ENCODE measurements around the gene FOSL2.

Gene FOSL2

DNA sequence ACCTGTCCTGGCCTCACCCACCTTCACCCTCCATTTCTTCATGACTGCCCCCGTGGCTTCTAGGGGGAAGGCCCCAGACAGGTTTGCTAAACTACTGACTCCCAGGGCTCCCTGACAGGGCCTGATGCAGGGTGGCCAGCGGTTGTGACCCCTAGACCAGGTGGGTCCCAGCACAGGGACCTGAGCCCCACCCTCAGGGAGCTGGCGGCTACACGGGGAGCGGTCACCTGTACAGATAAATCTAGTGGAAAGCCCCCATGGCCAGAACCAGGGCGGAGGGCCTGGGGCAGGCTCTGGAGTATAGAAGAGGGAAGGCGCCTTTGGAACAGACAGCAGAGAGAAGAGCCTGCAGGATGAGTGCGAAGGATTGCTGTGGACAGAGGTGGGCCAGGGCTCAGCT, 60.7 kb downstream of the FOSL2 start:
- no peak for DNase-seq

DNA sequence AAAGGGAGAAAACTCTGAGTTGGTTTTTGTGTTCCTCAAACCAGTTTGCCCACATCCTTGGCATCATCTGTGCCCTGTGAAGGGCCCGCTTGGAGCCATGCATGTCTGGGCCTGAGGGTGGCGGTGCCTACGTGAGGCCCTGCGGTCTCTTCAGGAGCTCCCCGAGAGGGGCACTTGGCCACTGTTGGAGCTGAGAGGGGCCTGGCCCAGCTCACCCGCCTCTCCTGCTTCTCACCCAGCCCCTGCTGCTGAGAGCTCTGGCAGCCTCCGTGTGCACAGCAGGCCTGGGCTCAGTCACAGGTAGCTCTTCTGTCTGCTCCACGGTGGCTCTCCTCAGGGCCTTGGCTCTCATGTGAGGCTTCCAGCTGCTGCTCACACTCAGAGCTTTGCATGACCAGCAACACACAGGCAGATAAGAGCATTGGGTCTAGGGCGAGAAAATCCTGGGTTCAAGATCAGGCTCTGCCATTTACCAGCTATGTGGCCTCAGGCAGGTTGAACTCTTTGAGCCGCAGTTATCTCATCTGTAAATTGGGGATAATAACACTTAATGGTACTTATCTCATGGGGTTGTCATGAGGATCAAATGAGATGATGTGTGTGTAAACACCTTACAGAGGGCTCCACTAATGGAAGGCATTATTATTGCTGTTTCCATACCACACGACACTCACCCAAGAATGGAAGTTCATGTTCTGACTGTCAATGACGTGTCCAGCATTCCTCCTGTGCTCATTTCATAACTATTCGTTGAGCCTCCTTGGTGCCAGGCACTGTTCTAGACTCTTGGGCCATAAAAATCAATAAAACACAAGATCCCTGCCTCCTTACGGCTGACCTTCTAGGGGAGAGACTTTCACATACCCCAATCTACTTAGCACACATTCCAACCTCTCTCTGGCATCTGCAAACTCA, 61.6 kb downstream of the FOSL2 start:
- DNase-seq = no peak

DNA sequence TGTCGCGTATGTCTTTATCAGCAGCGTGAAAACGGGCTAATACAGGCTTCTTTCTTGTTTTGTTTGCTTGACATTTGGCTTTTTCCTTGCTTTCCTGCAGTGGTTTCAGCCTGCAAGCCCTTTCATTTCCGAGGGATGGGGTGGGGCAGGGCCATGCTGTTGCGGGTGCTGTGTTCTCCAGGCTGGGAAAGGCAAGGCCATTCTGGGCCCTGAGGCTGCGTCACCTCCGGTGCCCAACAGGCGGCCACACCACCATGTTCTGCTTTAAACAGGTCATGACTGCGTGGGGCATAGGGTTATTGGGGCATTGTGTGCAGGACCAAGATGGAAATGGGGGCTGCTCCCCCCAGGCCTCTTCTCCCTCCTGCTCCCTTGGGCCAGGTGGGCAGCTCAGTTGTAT, 64.6 kb downstream of the FOSL2 start:
- DNase-seq = no peak

DNA sequence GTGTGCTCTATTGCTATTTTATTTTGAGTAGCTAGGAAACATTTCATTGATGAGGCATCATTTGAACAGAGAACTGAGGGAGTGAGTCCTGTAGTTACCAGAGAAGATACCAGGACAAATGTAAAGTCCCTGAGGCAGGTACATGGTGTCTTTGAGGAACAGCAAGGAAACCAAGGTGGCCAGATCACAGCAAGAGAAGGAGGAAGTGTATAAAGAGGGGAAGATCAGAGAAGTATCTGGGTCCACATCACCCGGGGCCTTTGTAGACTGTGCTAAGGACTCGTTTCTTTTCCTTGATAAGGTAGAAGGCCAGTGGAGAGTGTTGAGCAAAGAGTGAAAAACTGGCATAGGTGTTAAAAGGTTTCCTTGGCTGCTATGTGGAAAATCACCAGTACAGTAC, 68.4 kb downstream of the FOSL2 start:
- no peak for DNase-seq

DNA sequence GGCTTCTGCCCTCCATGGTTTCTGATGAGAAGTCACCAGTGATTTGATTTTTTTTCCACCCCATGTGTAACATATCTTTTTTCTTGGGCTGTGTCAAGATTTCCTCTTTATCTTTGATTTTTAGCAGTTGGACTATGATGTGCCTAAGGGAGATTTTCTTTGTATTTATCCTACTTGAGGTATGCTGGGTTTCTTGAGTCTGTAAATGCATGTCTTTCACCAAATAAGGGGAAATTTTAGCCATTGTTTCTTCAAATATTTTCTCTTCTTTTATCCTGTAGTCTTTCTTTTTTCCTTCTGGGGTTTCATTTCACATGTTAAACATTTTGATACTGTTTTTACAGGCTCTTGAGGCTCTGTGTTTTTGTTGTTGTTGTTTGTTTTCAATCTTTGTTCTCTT, 69.5 kb downstream of the FOSL2 start:
- no peak for DNase-seq

DNA sequence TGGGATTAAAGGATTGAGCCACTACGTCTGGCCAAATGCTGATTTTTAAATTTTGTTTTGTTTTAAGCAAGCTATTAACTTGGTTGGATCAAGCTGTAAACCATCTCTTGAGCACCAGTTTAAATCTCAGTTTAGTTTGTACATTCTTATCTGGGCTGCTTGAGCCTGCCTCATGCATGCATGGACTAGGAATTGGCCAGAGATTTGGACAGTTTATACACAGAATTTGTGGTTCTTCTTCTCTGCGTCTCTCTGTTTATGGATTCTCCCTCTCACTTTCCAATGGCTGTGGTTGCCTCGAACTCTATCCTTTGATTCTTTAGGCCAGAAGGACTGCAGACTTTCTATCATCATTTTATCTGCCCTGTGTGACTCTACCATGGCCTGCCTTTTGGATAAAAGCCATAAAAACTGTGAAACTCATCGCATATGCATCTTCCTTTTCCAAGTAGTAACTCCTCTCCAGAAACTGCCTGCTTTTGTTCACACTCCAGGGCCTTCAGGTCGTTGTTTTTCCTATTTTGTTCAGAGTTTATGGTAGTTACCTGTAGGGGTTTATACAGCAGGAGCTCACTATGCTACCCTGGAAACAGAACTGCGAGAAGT, 70.7 kb downstream of the FOSL2 start:
- DNase-seq = no peak

DNA sequence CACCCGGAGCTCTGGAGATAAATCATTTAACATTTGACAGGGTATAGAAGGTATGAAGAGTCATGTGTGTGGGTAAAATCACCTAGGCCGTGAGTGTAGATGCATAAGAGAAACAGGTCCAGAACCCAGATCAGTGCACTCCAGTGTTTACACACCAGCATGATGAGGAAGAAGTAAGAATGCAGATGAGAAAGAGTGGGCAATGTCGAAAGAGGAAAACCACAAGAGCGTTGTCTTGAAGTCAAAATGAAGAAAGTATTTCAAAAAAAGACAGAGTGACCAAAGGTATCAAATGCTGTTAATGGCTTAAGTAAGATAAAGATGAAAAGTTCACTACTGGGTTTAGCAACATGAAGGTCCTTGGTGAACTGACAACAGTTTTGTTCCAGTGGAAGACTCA, 71.2 kb downstream of the FOSL2 start:
- DNase-seq = no peak

DNA sequence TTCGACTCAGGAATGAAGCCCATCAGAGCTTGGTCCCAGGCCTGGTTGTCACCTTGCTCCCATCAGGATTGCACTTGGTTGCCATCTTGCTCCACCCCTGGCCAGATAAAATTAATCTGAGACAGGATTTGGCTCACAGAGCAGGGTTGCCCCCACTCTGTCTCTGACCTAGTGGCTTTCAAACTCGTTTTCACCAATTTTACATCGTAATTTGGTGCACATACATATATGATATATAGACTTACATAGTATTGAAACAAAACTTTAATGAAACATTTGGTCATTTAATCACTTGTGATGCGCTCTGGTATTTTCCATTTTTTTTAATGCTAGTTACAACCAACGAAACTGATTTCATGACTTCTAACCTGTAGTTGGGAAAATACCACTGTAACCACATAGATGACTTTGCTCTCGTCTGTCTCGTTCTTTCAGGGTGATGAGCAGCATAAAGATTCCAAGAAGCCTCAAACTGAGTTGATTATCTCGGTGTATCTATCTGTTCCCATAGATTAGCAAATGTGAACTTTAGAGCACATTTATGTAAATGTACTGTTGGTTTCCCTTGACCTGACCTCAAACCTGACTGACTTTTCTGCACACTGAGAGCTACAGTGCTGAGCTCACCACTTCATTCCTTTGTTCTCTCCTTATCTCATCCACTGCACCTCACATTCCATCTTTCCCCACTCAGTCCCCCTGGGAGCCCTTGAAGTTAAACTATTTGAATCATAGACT, 72.7 kb downstream of the FOSL2 start:
- DNase-seq = no peak

All from GOT3 (cell line).